ENCODE results near the gene DEGS2.

DEGS2 gene

DNA sequence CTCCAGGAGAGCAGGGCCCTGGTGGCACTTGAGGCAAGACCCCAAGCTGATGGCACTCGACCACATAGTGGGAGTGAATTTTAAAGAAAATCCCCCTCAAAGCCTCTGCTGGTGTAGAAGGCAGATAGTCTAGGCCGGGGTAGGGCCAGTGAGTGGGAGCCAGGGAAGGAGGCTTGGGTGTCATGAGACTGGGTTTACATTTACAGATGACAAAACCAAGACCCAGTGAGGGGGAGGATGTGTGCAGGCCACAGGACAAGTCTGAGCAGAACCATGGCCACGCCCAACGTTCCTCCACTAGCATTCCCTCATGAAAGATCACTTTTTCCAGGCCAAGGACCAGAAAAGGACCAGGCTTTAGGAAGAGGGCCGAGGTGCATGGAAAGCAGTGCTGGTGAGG is 52.2 kb downstream of the DEGS2 start:
- no peak for DNase-seq (ENCODE audit: low read depth)
- TF ChIP-seq, protein P1, sequence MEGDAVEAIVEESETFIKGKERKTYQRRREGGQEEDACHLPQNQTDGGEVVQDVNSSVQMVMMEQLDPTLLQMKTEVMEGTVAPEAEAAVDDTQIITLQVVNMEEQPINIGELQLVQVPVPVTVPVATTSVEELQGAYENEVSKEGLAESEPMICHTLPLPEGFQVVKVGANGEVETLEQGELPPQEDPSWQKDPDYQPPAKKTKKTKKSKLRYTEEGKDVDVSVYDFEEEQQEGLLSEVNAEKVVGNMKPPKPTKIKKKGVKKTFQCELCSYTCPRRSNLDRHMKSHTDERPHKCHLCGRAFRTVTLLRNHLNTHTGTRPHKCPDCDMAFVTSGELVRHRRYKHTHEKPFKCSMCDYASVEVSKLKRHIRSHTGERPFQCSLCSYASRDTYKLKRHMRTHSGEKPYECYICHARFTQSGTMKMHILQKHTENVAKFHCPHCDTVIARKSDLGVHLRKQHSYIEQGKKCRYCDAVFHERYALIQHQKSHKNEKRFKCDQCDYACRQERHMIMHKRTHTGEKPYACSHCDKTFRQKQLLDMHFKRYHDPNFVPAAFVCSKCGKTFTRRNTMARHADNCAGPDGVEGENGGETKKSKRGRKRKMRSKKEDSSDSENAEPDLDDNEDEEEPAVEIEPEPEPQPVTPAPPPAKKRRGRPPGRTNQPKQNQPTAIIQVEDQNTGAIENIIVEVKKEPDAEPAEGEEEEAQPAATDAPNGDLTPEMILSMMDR (IDR thresholded peaks at IDR 0.05; ENCODE audit: control insufficient read depth, insufficient read depth, low read depth, low read length, missing control alignments) = no peak
- H3K4me3 ChIP-seq (ENCODE audit: control insufficient read depth, low read depth, low read length) = no peak overlapping the region

DNA sequence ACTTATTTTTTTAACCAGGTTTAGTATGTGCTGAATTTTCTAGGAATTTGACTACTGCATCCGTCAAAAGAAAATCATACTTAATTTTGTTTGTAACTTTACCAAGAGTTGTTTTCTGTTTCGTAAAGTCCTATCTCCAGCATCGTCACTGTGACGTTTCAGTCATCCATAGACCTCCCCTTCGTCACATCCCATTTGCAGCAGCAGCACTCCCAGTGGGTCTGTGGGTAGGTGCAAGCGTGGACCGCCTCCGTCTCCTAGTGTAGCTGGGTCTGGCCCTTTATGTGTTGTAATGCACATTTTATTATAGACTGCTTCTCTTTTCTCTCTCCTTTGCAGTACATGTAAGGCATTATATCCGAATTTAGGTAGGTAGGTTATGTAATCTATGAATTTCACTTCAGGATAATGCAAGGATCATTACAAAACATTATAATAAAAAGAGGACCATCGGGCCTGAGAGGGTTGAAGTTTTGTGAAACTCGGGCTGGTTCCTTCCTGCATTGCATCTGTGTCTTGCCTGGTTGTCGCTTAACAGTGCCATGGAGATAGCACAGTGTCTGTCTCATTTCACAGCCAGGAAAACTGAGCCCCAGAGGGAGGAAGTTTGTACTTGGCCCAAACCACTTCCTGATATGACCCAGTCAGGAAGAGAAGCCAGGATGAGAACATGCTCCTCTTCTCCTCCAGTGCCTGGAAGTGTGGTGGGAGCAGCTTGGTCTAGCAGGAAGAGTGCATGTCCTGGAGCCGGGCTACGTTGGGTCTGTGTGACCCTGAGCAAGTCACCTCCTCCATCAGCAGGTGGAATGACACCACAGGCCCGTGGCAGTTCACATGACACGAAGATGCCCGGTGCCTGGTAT is 53.0 kb downstream of the DEGS2 start:
- H3K4me3 ChIP-seq (ENCODE audit: control insufficient read depth, low read depth, low read length) = no peak overlapping the region
- DNase-seq (ENCODE audit: low read depth) = no peak
- TF ChIP-seq, protein P1 (IDR thresholded peaks at IDR 0.05; ENCODE audit: control insufficient read depth, insufficient read depth, low read depth, low read length, missing control alignments) = no peak

DNA sequence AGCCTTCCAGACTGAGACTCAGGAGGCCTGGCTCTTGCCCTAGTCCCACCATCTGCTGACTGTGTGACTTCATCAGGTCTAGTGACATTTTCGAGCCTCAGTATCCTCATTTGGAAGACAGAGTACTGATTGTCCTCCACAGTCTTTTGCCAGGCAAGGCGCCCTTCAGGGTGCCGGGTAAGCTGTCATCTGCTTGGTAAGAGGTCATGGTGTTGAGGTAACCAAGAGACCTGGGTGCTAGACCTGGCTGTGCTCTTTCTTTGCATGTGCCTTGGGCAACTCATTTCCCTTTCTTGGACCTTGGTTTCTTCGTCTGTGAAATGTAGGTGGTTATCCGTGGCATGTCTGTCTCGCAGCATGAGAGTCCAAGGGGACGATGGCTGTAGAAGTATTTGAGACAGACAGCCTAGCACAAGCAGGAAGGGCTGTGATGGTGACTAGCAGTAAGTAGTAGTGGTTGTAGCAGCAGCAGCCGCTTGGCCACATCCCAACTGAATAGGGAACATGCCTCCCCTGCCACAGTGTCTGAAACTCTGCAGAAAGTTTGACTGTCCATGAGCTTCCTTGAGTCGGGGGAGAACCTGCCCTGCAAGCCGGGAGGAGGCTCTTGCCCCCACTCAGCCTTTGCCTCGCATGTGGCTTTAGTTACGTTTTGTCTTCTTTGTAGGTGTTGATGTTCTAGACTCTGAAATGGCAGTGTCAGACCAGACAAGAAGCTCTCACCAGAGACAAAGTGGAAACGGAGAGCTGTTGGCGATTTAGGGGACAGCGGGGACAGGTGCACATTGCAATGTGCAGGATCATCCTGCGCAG is 53.9 kb downstream of the DEGS2 start:
- DNase-seq (ENCODE audit: low read depth) = no peak
- no peak overlapping the region for H3K4me3 ChIP-seq (ENCODE audit: control insufficient read depth, low read depth, low read length)
- TF ChIP-seq, protein P1 (IDR thresholded peaks at IDR 0.05; ENCODE audit: control insufficient read depth, insufficient read depth, low read depth, low read length, missing control alignments) = no peak

DNA sequence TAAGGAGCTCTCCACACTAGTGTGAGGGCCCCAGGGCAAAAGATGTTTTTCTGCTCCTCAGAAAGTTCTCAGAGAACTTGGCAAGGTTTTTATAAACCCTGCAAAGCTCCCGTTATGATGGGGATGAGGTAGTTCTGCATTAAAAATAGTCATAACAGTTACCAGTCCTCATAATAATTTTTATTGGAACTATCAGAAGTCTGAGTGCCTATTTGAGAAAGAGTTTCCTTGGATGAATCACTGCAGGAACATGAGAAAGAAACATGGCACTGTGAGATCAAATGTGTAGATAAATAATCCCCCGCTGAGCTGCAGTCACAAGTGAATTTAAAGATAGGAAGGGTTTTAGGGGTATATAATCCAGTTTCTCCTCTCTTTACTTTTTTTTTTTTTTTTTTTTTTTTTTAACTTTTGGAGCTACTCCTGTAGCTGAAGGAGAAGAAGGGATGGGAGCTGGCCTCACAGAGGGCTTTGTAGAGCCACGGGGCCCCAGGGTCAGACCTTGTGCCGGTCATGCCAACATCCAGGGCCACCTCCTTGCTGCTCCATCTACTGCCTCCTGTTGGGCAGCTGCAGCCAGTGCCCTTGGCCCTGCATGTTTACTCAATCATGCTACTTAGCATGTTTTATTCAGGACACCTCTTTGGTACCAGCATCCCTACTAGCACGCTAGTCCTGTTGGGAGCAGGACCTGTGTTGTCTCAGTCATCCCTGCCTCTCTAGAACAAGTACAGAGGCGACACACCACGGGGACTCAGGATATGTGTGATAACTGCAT is 54.7 kb downstream of the DEGS2 start:
- peak; percentile 85 for DNase-seq (ENCODE audit: low read depth)
- TF ChIP-seq, protein P1 (IDR thresholded peaks at IDR 0.05; ENCODE audit: control insufficient read depth, insufficient read depth, low read depth, low read length, missing control alignments) = peak; percentile 23
- H3K4me3 ChIP-seq (ENCODE audit: control insufficient read depth, low read depth, low read length) = no peak overlapping the region

DNA sequence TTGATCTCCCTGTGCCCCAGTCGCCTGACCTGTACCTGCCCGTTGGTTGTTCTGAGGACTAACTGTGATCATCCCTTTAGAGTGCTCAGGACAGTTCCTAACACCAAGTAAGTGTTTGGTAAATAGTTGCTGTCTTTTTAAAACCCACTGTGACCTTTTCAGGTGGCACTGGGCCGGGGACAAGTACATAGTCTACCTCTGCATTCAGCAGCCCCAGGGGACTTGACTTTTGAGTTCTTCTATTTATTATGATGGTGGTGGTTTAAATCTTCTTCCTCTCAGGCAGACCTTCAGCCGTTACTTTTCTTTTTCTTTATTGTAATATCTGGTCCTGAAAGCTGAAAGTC is 55.5 kb downstream of the DEGS2 start:
- TF ChIP-seq, protein P1 (IDR thresholded peaks at IDR 0.05; ENCODE audit: control insufficient read depth, insufficient read depth, low read depth, low read length, missing control alignments) = no peak
- H3K4me3 ChIP-seq (ENCODE audit: control insufficient read depth, low read depth, low read length) = no peak overlapping the region
- no peak for DNase-seq (ENCODE audit: low read depth)

DNA sequence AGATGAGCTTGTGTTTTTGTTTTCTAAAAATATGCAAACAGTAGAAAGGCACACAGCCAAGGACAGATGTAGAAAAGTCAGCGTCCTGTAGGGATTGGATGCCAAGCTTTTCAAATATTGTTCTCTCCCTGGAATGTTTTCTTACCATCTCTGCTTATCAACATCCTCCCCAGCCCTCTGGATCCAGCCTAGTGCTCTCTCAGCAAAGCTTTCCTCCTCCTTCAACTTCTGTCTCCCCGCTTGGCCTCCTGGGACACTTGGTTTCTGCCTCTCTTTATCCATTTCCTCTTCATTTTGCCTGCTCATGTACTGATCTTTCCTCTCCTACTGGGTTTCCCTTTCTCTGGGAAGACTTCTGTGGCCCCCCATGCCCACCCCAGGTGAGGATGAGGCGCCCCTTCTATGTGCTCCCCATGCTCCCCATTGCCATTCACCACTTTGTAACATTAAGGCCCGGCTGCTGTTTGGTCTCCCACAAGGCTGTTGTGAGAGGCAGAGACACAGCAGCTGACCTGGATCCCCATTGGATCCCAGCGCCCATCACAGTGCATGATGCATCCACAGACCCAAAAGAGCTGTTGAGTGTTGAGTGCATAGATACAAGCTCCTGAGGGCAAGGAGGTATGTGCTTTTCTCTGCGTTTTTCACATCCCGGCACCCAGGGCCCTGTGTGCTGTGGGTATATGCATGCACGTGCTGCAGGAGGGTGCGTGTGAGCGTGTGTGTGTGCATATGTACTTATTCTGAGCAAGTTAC is 56.0 kb downstream of the DEGS2 start:
- no peak overlapping the region for H3K4me3 ChIP-seq (ENCODE audit: control insufficient read depth, low read depth, low read length)
- TF ChIP-seq, protein P1 (IDR thresholded peaks at IDR 0.05; ENCODE audit: control insufficient read depth, insufficient read depth, low read depth, low read length, missing control alignments) = no peak
- no peak for DNase-seq (ENCODE audit: low read depth)
